ENCODE data around the gene POGLUT2. TPM values are rescaled to one million over a fixed set of nuclear protein-coding genes. Genes with fewer than 3 reads are reported as not detected.
A peak's percentile ranks its signal among the peaks of the same experiment; 100 is the strongest.

POGLUT2 gene
- total RNA-seq, 4 donors from 2014 or later = 0.75 to 3.5 (median 2.0) TPM; not detected in 1

DNA sequence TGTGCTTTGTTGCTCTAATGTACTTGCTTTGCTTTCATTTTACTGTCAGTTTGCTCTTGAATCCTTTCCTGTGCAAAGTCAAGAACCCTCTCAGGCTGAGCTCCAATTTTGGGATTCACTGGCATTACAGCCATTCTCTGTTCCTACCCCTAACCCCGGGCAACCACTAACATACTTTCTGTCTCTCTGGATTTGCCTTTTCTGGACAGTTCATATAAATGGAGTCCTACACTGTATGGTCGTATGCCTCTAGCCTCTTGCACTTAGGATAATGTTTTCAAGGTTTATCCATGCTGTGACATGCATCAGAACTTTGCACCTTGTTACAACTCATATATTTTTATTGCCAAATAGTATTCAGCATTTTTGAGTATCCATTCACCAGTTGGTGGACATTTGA lies 22.5 kb downstream of the POGLUT2 start:
- intact Hi-C loops (cut with DNase I; ENCODE audit: low total_unique reads) (loop anchor here (10.0 kb wide), 1 partner anchor 181 kb away; the partner anchor contains the start of gene TPP2), in situ Hi-C loops (cut with MboI; ENCODE audit: low pct_ligation_motif_present in 1 of 4, low pct_unique_long_range_greater_than_20kb in 1 of 4, low sequenced_read_pairs in 3 of 4) (no loop called here)
- H3K36me3 ChIP-seq = no peaks in the 10 kb centered on the region
- TF ChIP-seq, protein P1, sequence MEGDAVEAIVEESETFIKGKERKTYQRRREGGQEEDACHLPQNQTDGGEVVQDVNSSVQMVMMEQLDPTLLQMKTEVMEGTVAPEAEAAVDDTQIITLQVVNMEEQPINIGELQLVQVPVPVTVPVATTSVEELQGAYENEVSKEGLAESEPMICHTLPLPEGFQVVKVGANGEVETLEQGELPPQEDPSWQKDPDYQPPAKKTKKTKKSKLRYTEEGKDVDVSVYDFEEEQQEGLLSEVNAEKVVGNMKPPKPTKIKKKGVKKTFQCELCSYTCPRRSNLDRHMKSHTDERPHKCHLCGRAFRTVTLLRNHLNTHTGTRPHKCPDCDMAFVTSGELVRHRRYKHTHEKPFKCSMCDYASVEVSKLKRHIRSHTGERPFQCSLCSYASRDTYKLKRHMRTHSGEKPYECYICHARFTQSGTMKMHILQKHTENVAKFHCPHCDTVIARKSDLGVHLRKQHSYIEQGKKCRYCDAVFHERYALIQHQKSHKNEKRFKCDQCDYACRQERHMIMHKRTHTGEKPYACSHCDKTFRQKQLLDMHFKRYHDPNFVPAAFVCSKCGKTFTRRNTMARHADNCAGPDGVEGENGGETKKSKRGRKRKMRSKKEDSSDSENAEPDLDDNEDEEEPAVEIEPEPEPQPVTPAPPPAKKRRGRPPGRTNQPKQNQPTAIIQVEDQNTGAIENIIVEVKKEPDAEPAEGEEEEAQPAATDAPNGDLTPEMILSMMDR (IDR thresholded peaks at IDR 0.05) = no peak
- no peak for TF ChIP-seq POLR2A (IDR thresholded peaks at IDR 0.05)
- no peak for TF ChIP-seq EP300 (IDR thresholded peaks at IDR 0.05; ENCODE audit: low read depth)
- no peak for TF ChIP-seq POLR2AphosphoS5 (IDR thresholded peaks at IDR 0.05)
- DNase-seq = no peak
- WGBS, 2 donors (ENCODE audit: low coverage in 1 of 2) = 76% methylated on average over 2 of the region's 2 CpGs; no CpG with 5 or more reads in 1 of the 2 donors
- no peaks in the 10 kb centered on the region for H3K9me3 ChIP-seq
- H3K4me1 ChIP-seq = peaks cover 0 to 13% (median 11%) of the 10 kb centered on the region in 4 donors
- H3K4me3 ChIP-seq = no peak overlapping the region
- no peak overlapping the region for H3K27ac ChIP-seq
- no peaks in the 10 kb centered on the region for H3K27me3 ChIP-seq

DNA sequence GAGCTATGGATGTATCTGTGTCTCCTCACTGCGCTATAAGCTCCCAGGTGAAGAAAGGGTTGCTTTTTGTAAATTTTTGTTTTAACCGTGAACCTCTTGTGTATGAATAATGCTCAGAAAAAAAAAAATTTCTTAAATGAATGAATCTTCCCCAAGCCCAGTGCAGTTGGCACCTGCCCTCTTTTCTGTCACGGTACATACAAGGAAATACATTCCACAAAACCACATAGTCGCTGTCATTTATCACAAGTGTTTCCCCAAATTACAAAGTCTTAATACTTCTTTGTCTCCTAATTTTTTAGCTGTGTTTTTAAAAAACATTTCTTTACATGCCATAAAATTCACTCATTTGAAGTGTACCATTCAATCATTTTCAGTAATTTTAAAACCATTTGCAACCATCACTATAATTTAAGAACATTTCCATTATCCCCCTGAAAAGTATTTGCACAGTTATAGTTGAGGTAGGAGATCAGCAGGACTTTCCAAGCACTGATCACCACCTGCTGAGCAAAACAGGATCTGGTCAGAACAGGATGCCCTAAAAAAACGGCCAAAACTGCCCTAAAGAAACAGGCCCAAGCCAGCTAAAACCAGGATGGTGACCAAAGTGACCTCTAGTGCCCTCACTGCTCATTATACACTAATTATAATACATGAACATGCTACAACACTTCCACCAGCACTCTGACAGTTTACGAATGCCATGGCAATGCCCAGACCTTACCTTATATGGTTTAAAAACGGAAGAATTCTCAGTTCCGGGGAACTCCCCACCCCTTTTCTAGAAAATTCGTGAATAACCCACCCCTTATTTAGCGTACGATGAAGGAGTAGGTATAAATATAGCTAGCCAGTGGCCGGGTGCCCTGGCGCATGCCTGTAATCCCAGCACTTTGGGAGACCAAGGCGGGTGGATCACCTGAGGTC lies 23.9 kb downstream of the POGLUT2 start:
- WGBS, 2 donors (ENCODE audit: low coverage in 1 of 2) = 84 to 94% methylated on average over 12 to 14 of the region's 14 CpGs

DNA sequence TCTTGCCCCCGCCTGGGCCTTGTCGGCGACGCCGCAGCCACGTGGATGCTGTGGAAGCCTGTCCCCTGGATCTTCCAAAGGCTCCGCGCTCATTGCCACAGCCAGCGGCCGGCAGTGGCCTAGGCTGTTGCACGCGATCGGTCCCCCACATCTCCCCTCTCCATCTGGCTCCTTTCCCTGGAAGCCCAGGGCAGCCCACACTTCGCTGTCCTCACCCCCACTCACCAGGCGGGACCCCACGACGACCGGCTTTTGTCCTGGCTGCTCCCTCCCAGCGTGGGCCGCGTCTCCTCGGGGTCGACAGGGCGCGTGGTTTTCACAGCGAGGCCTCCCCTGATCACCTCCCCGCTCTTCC lies 24.6 kb downstream of the POGLUT2 start:
- WGBS, 2 donors (ENCODE audit: low coverage in 1 of 2) = 86 to 90% methylated on average over 10 to 27 of the region's 27 CpGs
- TF ChIP-seq, protein P1 (IDR thresholded peaks at IDR 0.05) = no peak
- TF ChIP-seq POLR2A (IDR thresholded peaks at IDR 0.05) = no peak
- TF ChIP-seq EP300 (IDR thresholded peaks at IDR 0.05; ENCODE audit: low read depth) = no peak
- no peak for TF ChIP-seq POLR2AphosphoS5 (IDR thresholded peaks at IDR 0.05)
- Histone ChIP-seq H3K4me1 (peaks cover 0 to 13% (median 11%) of the 10 kb centered on the region in 4 donors), H3K27ac (peak overlapping the region; percentile 81 to 92 (median 90)), H3K27me3 (no peaks in the 10 kb centered on the region), H3K9me3 (no peaks in the 10 kb centered on the region), H3K36me3 (no peaks in the 10 kb centered on the region), H3K4me3 (peak overlapping the region in 3 of 4 donors; percentile 72 to 88 (median 75))
- DNase-seq = no peak
- in situ Hi-C loops (cut with MboI; ENCODE audit: low pct_ligation_motif_present in 1 of 4, low pct_unique_long_range_greater_than_20kb in 1 of 4, low sequenced_read_pairs in 3 of 4) (no loop called here), intact Hi-C loops (cut with DNase I; ENCODE audit: low total_unique reads) (loop anchor here (2.0 to 10.0 kb wide), 2 partner anchors 25 to 179 kb away; partner anchors contain the start of genes BIVM, POGLUT2 and TPP2)

More for the DNA sequence above, 23.9 kb downstream of the POGLUT2 start:
- no peaks in the 10 kb centered on the region for H3K27me3 ChIP-seq
- no peaks in the 10 kb centered on the region for H3K36me3 ChIP-seq
- H3K27ac ChIP-seq = no peak overlapping the region
- intact Hi-C loops (cut with DNase I; ENCODE audit: low total_unique reads) (loop anchor here (2.0 to 10.0 kb wide), 2 partner anchors 24 to 180 kb away; partner anchors contain the start of genes BIVM, POGLUT2 and TPP2), in situ Hi-C loops (cut with MboI; ENCODE audit: low pct_ligation_motif_present in 1 of 4, low pct_unique_long_range_greater_than_20kb in 1 of 4, low sequenced_read_pairs in 3 of 4) (no loop called here)
- H3K4me1 ChIP-seq = peaks cover 0 to 13% (median 11%) of the 10 kb centered on the region in 4 donors
- no peak overlapping the region for H3K4me3 ChIP-seq
- TF ChIP-seq EP300 (IDR thresholded peaks at IDR 0.05; ENCODE audit: low read depth) = no peak
- TF ChIP-seq POLR2A (IDR thresholded peaks at IDR 0.05) = no peak
- TF ChIP-seq, protein P1 (IDR thresholded peaks at IDR 0.05) = no peak
- TF ChIP-seq POLR2AphosphoS5 (IDR thresholded peaks at IDR 0.05) = no peak
- H3K9me3 ChIP-seq = no peaks in the 10 kb centered on the region
- DNase-seq = no peak

All from transverse colon (tissue), 4 donors.